Trophoblast cell (in vitro differentiated cells and primary cell): ENCODE data around the gene SLC7A8.

Experiments used
- DNase-seq, 2 donors: peaks; one replicate each; pipeline ENCODE4 v3.0.0-alpha.2; 2016
- H2AFZ ChIP-seq: 2 replicates; pipeline ENCODE4 v1.6.1; 2013; ENCODE audit warnings: low read length, moderate library complexity, mild to moderate bottlenecking; ENCODE audit not compliant: insufficient read depth, poor library complexity
- H2AK5ac ChIP-seq: 2 replicates; pipeline ENCODE4 v1.6.1; 2013; ENCODE audit warnings: mild to moderate bottlenecking, low read length
- H2BK120ac ChIP-seq: 2 replicates; pipeline ENCODE4 v1.6.1; 2013; ENCODE audit warnings: low read length, mild to moderate bottlenecking, moderate library complexity; ENCODE audit not compliant: insufficient read depth, poor library complexity
- H2BK12ac ChIP-seq: 2 replicates; pipeline ENCODE4 v1.6.1; 2013; ENCODE audit warnings: mild to moderate bottlenecking, low read length, moderate library complexity
- H2BK5ac ChIP-seq: 2 replicates; pipeline ENCODE4 v1.6.1; 2013; ENCODE audit warnings: low read length, low read depth, moderate library complexity, mild to moderate bottlenecking; ENCODE audit not compliant: poor library complexity
- H3K14ac ChIP-seq: 2 replicates; pipeline ENCODE4 v1.6.1; 2013; ENCODE audit warnings: mild to moderate bottlenecking, low read length
- H3K18ac ChIP-seq: 2 replicates; pipeline ENCODE4 v1.6.1; 2013; ENCODE audit warnings: mild to moderate bottlenecking, low read length
- H3K23ac ChIP-seq: 2 replicates; pipeline ENCODE4 v1.6.1; 2013; ENCODE audit warnings: low read length
- H3K27ac ChIP-seq: 2 replicates; pipeline ENCODE4 v1.5.1; 2013; ENCODE audit warnings: low read depth, mild to moderate bottlenecking, inconsistent platforms, low read length, moderate library complexity
- H3K27me3 ChIP-seq: 2 replicates; pipeline ENCODE4 v1.6.1; 2013; ENCODE audit warnings: inconsistent platforms, mild to moderate bottlenecking, low read length, moderate library complexity; ENCODE audit not compliant: insufficient read depth
- H3K36me3 ChIP-seq, 2 experiments: 1 replicate in 1 of 2; 2 replicates in 1 of 2; pipeline ENCODE4 v1.6.1; 2013; ENCODE audit warnings: low read length in 2 of 2, mild to moderate bottlenecking in 2 of 2, moderate library complexity in 1 of 2; ENCODE audit not compliant: insufficient read depth in 2 of 2, control insufficient read depth in 1 of 2
- H3K4ac ChIP-seq: 2 replicates; pipeline ENCODE4 v1.6.1; 2013; ENCODE audit warnings: low read depth, mild to moderate bottlenecking, low read length, moderate library complexity
- H3K4me1 ChIP-seq, 2 experiments: 1 replicate in 1 of 2; 2 replicates in 1 of 2; pipeline ENCODE4 v1.6.1; 2013; ENCODE audit warnings: low read length in 2 of 2, mild to moderate bottlenecking in 2 of 2, moderate library complexity in 1 of 2; ENCODE audit not compliant: insufficient read depth in 2 of 2, control insufficient read depth in 1 of 2
- H3K4me2 ChIP-seq: 2 replicates; pipeline ENCODE4 v1.6.1; 2013; ENCODE audit warnings: inconsistent platforms, mild to moderate bottlenecking, low read length, moderate library complexity
- H3K4me3 ChIP-seq: 2 replicates; pipeline ENCODE4 v1.5.1; 2013; ENCODE audit warnings: mild to moderate bottlenecking, low read depth, low read length, inconsistent platforms
- H3K79me1 ChIP-seq: one replicate; pipeline ENCODE4 v1.6.1; 2013; ENCODE audit warnings: low read length
- H3K79me2 ChIP-seq: 2 replicates; pipeline ENCODE4 v1.6.1; 2013; ENCODE audit warnings: low read length, mild to moderate bottlenecking; ENCODE audit not compliant: control insufficient read depth, insufficient read depth, poor library complexity
- H3K9ac ChIP-seq: 2 replicates; pipeline ENCODE4 v1.6.1; 2013; ENCODE audit warnings: mild to moderate bottlenecking, low read length
- H3K9me3 ChIP-seq: 2 replicates; pipeline ENCODE4 v1.6.1; 2013; ENCODE audit warnings: low read depth, mild to moderate bottlenecking, control low read depth, inconsistent platforms, low read length; ENCODE audit not compliant: insufficient read depth
- H4K12ac ChIP-seq: 2 replicates; pipeline ENCODE4 v1.6.1; 2013; ENCODE audit warnings: low read depth, mild to moderate bottlenecking, low read length, moderate library complexity
- H4K8ac ChIP-seq: 2 replicates; pipeline ENCODE4 v1.6.1; 2013; ENCODE audit warnings: low read depth, mild to moderate bottlenecking, low read length, moderate library complexity
- H4K91ac ChIP-seq: one replicate; pipeline ENCODE4 v1.6.1; 2013; ENCODE audit warnings: low read depth, mild to moderate bottlenecking, low read length, moderate library complexity
- WGBS: extraction: QIAGEN DNeasy Blood & Tissue Kit; methylation state at CpG from one replicate; pipeline ENCODE4 v1.1.7; 2013; ENCODE audit warnings: missing lambda C conversion rate; ENCODE audit not compliant: insufficient read length, insufficient coverage; ENCODE audit errors: extremely low coverage; 5-methylcytosine and 5-hydroxymethylcytosine counted together

SLC7A8 gene

DNA sequence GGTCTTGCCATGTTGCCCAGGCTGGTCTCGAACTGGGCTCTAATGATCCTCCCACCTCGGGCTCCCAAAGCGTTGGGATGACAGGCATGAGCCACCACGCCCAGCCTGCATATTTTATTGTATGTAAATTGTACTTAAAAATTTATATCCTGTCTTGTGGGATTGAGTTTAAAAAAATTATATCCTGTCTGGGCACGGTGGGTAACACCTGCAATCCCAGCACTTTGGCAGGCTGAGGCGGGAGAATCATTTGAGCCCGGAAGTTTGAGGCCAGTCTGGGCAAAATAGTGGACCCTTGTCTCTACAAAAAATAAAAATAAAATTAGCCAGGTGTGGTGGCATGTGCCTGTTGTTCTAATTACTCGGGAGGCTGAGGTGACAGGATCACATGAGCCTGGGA is 50.5 kb downstream of the SLC7A8 start:
- no peaks in the 10 kb centered on the region for H3K4me1 ChIP-seq
- no peak overlapping the region for H3K18ac ChIP-seq
- H3K36me3 ChIP-seq: peaks cover 28 to 30% of the 10 kb centered on the region in 2 experiments
- H3K14ac ChIP-seq: no peak overlapping the region
- no CpG with 5 or more reads among the region's 8 CpGs for WGBS
- H2AFZ ChIP-seq: no peak overlapping the region
- H3K79me1 ChIP-seq: no peaks in the 10 kb centered on the region
- H3K4me2 ChIP-seq: no peak overlapping the region
- no peak overlapping the region for H2BK5ac ChIP-seq
- no peak overlapping the region for H3K4me3 ChIP-seq
- H2BK120ac ChIP-seq: no peak overlapping the region
- DNase-seq: no peak
- H3K27ac ChIP-seq: no peak overlapping the region
- no peak overlapping the region for H2BK12ac ChIP-seq
- H3K23ac ChIP-seq: no peak overlapping the region
- H2AK5ac ChIP-seq: no peak overlapping the region
- no peak overlapping the region for H3K9ac ChIP-seq
- no peak overlapping the region for H4K91ac ChIP-seq
- no peak overlapping the region for H4K12ac ChIP-seq
- no peaks in the 10 kb centered on the region for H3K79me2 ChIP-seq
- no peaks in the 10 kb centered on the region for H3K9me3 ChIP-seq
- no peak overlapping the region for H4K8ac ChIP-seq
- no peaks in the 10 kb centered on the region for H3K27me3 ChIP-seq
- no peak overlapping the region for H3K4ac ChIP-seq

DNA sequence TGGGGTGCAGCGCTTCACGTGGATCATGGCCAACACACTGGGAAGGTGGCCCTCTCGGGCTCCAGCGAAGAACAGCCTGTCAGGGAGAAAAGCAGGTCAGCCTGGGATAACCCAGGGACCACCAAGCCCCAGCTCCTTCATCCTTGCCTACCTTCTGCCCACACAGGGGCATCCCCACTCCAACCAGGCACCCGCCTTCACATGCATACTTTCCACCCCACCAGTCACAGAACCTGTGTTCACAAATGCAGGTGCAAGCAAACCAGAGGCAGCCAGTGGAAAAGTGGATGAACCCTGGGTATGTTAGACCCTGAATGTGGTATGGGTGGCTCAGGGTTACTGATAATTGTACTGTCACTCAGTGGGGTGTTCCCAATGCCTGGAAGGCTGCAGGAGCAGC is 52.0 kb downstream of the SLC7A8 start:
- no CpG with 5 or more reads among the region's 5 CpGs for WGBS
- H3K18ac ChIP-seq: no peak overlapping the region
- no peak overlapping the region for H3K9ac ChIP-seq
- no peak overlapping the region for H2BK5ac ChIP-seq
- no peak overlapping the region for H3K23ac ChIP-seq
- no peak overlapping the region for H2AFZ ChIP-seq
- H2BK120ac ChIP-seq: no peak overlapping the region
- no peak overlapping the region for H3K14ac ChIP-seq
- DNase-seq: no peak
- peaks cover 27 to 31% of the 10 kb centered on the region in 2 experiments for H3K36me3 ChIP-seq
- H4K12ac ChIP-seq: no peak overlapping the region
- no peaks in the 10 kb centered on the region for H3K27me3 ChIP-seq
- no peaks in the 10 kb centered on the region for H3K9me3 ChIP-seq
- H3K79me2 ChIP-seq: no peaks in the 10 kb centered on the region
- H3K4me1 ChIP-seq: no peaks in the 10 kb centered on the region
- no peak overlapping the region for H4K91ac ChIP-seq
- no peak overlapping the region for H3K4me3 ChIP-seq
- no peaks in the 10 kb centered on the region for H3K79me1 ChIP-seq
- H3K27ac ChIP-seq: no peak overlapping the region
- H3K4ac ChIP-seq: no peak overlapping the region
- H2AK5ac ChIP-seq: no peak overlapping the region
- H2BK12ac ChIP-seq: no peak overlapping the region
- no peak overlapping the region for H4K8ac ChIP-seq
- no peak overlapping the region for H3K4me2 ChIP-seq

DNA sequence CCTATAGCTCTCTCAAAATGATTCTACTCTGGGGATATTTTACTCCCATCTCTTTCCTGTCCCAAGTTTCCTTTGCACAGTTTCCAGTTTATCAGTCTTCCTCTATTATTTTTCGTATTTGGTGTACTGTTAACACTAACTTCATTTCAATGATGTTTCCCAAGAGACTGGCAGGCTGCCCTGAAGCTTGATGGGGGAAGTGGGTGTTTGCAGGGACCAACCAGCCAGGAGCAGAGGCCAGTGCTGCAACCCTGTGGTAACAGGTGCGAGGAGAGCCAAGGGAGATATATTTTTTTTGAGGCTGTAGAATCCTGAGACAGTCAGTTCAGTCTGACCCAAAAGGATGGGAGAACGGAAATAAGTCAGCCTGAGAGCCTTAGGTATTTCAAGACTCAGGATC is 52.6 kb downstream of the SLC7A8 start:
- H2BK12ac ChIP-seq: no peak overlapping the region
- H3K9ac ChIP-seq: no peak overlapping the region
- no peaks in the 10 kb centered on the region for H3K79me2 ChIP-seq
- no peak overlapping the region for H3K18ac ChIP-seq
- no peak overlapping the region for H2BK5ac ChIP-seq
- no peak overlapping the region for H3K4me2 ChIP-seq
- no peak overlapping the region for H3K14ac ChIP-seq
- no peak overlapping the region for H4K8ac ChIP-seq
- no peak overlapping the region for H2AFZ ChIP-seq
- H3K79me1 ChIP-seq: no peaks in the 10 kb centered on the region
- WGBS: no CpG with 5 or more reads among the region's 3 CpGs
- peaks cover 26 to 27% of the 10 kb centered on the region in 2 experiments for H3K36me3 ChIP-seq
- no peak overlapping the region for H3K4ac ChIP-seq
- H4K91ac ChIP-seq: no peak overlapping the region
- H3K4me1 ChIP-seq: no peaks in the 10 kb centered on the region
- H3K27me3 ChIP-seq: no peaks in the 10 kb centered on the region
- no peak overlapping the region for H3K27ac ChIP-seq
- no peaks in the 10 kb centered on the region for H3K9me3 ChIP-seq
- H2AK5ac ChIP-seq: no peak overlapping the region
- no peak overlapping the region for H4K12ac ChIP-seq
- no peak overlapping the region for H3K23ac ChIP-seq
- DNase-seq: no peak
- no peak overlapping the region for H3K4me3 ChIP-seq
- no peak overlapping the region for H2BK120ac ChIP-seq

DNA sequence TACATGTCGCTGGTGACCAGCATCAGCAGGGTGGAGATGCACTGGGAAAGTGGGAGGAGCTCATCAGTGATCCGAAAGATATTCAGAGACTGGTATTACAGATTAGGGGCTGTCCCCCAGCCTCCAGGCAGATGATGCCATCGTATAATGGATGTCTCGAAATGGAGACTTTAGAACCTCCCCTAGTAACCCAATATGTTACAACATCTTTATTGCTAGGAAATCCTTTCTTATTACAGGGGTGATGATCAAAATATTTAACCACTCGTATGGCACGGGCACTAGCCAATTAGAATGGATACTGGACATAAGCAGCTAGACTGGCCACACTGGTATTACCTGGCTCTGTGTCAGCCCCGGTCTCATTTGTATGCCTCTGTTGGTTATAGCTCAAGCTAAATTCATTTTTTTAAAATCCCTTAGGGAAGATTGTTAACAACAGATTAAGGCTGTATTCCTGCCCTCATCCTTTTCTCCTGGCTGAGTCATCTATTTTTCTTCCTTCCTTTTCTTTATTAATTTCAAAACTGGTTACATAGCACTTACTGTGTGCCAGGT is 53.6 kb downstream of the SLC7A8 start:
- Histone ChIP-seq H4K8ac (no peak overlapping the region), H3K4ac (no peak overlapping the region), H3K9me3 (no peaks in the 10 kb centered on the region), H3K4me2 (no peak overlapping the region), H2AK5ac (no peak overlapping the region), H3K27me3 (no peaks in the 10 kb centered on the region), H2BK12ac (no peak overlapping the region), H3K79me2 (no peaks in the 10 kb centered on the region), H3K4me1 (no peaks in the 10 kb centered on the region), H3K36me3 (peaks cover 26 to 27% of the 10 kb centered on the region in 2 experiments), H3K23ac (no peak overlapping the region), H3K9ac (no peak overlapping the region), H2BK5ac (no peak overlapping the region), H3K18ac (no peak overlapping the region), H2AFZ (no peak overlapping the region), H4K91ac (no peak overlapping the region), H3K14ac (no peak overlapping the region), H3K27ac (no peak overlapping the region), H2BK120ac (no peak overlapping the region), H4K12ac (no peak overlapping the region), H3K79me1 (no peaks in the 10 kb centered on the region), H3K4me3 (no peak overlapping the region)
- no CpG with 5 or more reads among the region's 7 CpGs for WGBS
- DNase-seq: peak; percentile 61 to 76
